Measurements from ENCODE around the gene NAA38.
"Not testable (repeated sequence)": the region's sequence is repeated elsewhere in the genome, so short reads cannot be mapped to it uniquely, and the experiment has no call there.

DNA sequence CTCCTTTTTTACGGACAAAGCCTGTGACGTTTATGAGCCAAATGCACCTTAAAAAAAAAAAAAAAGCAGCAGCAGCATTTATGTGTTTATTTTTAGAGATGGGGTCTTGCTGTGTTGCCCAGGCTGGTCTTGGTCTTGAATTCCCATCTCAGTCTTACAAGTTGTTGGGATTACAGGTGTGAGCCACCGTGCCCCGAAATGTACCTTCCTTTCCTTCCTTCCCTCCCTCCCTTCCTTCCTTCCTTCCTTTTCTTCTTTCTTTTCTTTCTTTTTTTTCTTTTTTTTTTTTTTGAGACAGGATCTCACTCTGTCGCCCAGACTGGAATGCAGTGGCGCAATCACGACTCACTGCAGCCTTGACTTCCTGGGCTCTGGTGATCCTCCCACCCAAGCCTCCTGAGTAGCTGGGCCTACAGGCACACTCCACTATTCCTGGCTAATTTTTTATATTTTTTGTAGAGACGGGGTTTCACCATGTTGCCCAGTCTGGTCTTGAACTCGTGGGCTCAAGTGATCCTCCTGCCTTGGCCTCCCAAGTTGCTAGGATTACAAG is 47.5 kb downstream of the NAA38 start:
- TF ChIP-seq, protein P1, sequence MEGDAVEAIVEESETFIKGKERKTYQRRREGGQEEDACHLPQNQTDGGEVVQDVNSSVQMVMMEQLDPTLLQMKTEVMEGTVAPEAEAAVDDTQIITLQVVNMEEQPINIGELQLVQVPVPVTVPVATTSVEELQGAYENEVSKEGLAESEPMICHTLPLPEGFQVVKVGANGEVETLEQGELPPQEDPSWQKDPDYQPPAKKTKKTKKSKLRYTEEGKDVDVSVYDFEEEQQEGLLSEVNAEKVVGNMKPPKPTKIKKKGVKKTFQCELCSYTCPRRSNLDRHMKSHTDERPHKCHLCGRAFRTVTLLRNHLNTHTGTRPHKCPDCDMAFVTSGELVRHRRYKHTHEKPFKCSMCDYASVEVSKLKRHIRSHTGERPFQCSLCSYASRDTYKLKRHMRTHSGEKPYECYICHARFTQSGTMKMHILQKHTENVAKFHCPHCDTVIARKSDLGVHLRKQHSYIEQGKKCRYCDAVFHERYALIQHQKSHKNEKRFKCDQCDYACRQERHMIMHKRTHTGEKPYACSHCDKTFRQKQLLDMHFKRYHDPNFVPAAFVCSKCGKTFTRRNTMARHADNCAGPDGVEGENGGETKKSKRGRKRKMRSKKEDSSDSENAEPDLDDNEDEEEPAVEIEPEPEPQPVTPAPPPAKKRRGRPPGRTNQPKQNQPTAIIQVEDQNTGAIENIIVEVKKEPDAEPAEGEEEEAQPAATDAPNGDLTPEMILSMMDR (IDR thresholded peaks at IDR 0.05; ENCODE audit: low read length), result not testable (repeated sequence)
- TF ChIP-seq EZH2 (optimal IDR thresholded peaks at IDR 0.05; ENCODE audit: low read depth, low read length), result not testable (repeated sequence)
